OCI-LY1 (cell line): ENCODE measurements around the gene TTC28.

Source experiments
- H2AFZ ChIP-seq: fragments of 200-600 bp; sonication (generic), shearing (Covaris generic); 2 replicates; pipeline ENCODE4 v1.6.0; 2014; ENCODE audit warnings: antibody characterized with exemption, mild to moderate bottlenecking, low read length
- H3F3A ChIP-seq: fragments of 200-600 bp; sonication (generic), shearing (Covaris generic); 2 replicates; pipeline ENCODE4 v1.6.0; 2014; ENCODE audit warnings: mild to moderate bottlenecking, antibody characterized with exemption, low read length, moderate library complexity; ENCODE audit not compliant: insufficient read depth
- H3K27ac ChIP-seq: fragments of 200-600 bp; sonication (generic); 2 replicates; pipeline ENCODE4 v1.5.1; 2014; ENCODE audit warnings: low read length, mixed run types, mild to moderate bottlenecking, low read depth; ENCODE audit not compliant: poor library complexity, severe bottlenecking
- H3K27me3 ChIP-seq: fragments of 200-600 bp; sonication (generic); 2 replicates; pipeline ENCODE4 v1.6.0; 2014; ENCODE audit warnings: antibody characterized with exemption, mild to moderate bottlenecking, low read length, moderate library complexity; ENCODE audit not compliant: insufficient read depth
- H3K36me3 ChIP-seq: fragments of 200-600 bp; sonication (generic); 2 replicates; pipeline ENCODE4 v1.6.1; 2014; ENCODE audit warnings: mild to moderate bottlenecking, antibody characterized with exemption, low read length, moderate library complexity, mixed read lengths; ENCODE audit not compliant: insufficient read depth
- H3K4me1 ChIP-seq: fragments of 200-600 bp; sonication (generic); 2 replicates; pipeline ENCODE4 v1.5.1; 2014; ENCODE audit warnings: mild to moderate bottlenecking, low read length, moderate library complexity; ENCODE audit not compliant: insufficient read depth, severe bottlenecking
- H3K4me2 ChIP-seq: fragments of 200-600 bp; sonication (generic), shearing (Covaris generic); 2 replicates; pipeline ENCODE4 v1.6.1; 2014; ENCODE audit warnings: low read length
- H3K4me3 ChIP-seq: fragments of 200-600 bp; sonication (generic); 2 replicates; pipeline ENCODE4 v1.5.1; 2014; ENCODE audit warnings: low read length, low read depth, mild to moderate bottlenecking, mixed read lengths; ENCODE audit not compliant: poor library complexity, severe bottlenecking
- H3K79me2 ChIP-seq: fragments of 200-600 bp; shearing (Covaris generic); 2 replicates; pipeline ENCODE4 v1.6.1; 2016; ENCODE audit warnings: mixed run types, low read length, mixed read lengths; ENCODE audit not compliant: insufficient read depth
- H3K9ac ChIP-seq: fragments of 200-600 bp; sonication (generic), shearing (Covaris generic); 2 replicates; pipeline ENCODE4 v1.6.1; 2014; ENCODE audit warnings: mild to moderate bottlenecking, low read length, mixed read lengths
- H3K9me2 ChIP-seq: fragments of 200-600 bp; sonication (generic), shearing (Covaris generic); 2 replicates; pipeline ENCODE4 v1.6.1; 2014; ENCODE audit warnings: low read depth, mild to moderate bottlenecking, low read length, mixed read lengths
- H3K9me3 ChIP-seq: fragments of 200-600 bp; shearing (Covaris generic); 2 replicates; pipeline ENCODE4 v1.6.1; 2014; ENCODE audit warnings: low read length, mixed read lengths
- H4K20me1 ChIP-seq: fragments of 200-600 bp; sonication (generic), shearing (Covaris generic); 2 replicates; pipeline ENCODE4 v1.6.0; 2016; ENCODE audit warnings: mild to moderate bottlenecking, low read length; ENCODE audit not compliant: insufficient read depth
- EZH2 ChIP-seq: fragments of 200-600 bp; sonication (generic), shearing (Covaris generic); IDR thresholded peaks from 2 replicates; pipeline ENCODE4 v1.8.0; 2017; ENCODE audit warnings: borderline replicate concordance, mixed run types, mild to moderate bottlenecking, antibody characterized with exemption, low read length, moderate library complexity, mixed read lengths
- TF ChIP-seq, protein P1 (sequence below): fragments of 200-600 bp; sonication (generic), shearing (Covaris generic); IDR thresholded peaks from 2 replicates; pipeline ENCODE4 v1.5.1; 2017; ENCODE audit warnings: mild to moderate bottlenecking, antibody characterized with exemption, low read length, moderate library complexity, mixed read lengths

TTC28 gene

DNA sequence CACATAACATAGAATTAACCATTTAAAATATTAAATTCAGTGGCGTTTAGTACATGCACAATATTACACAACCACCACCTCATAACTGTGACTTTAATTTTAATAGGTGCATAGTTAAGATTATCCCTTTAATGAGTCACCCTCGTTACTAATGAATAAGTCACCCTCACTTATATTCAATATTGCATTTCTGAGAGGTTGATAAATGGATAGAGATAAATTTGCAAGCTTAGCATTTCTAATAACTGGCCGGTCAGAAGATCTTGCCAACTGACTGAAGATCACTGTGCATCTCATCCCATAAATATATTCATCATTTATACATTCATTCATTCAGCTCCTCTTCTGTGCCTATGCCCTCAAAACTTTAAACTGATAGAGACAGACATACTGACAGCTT lies 243.7 kb downstream of the TTC28 start:
- Histone ChIP-seq H3K4me1 (no peaks in the 10 kb centered on the region), H3K27ac (no peak overlapping the region), H3K9me3 (no peaks in the 10 kb centered on the region), H4K20me1 (no peaks in the 10 kb centered on the region), H3K4me2 (no peak overlapping the region), H3K9me2 (no peaks in the 10 kb centered on the region), H2AFZ (no peak overlapping the region), H3F3A (no peaks in the 10 kb centered on the region), H3K9ac (no peak overlapping the region), H3K4me3 (no peak overlapping the region), H3K27me3 (no peaks in the 10 kb centered on the region), H3K36me3 (no peaks in the 10 kb centered on the region), H3K79me2 (no peaks in the 10 kb centered on the region)
- TF ChIP-seq, protein P1, sequence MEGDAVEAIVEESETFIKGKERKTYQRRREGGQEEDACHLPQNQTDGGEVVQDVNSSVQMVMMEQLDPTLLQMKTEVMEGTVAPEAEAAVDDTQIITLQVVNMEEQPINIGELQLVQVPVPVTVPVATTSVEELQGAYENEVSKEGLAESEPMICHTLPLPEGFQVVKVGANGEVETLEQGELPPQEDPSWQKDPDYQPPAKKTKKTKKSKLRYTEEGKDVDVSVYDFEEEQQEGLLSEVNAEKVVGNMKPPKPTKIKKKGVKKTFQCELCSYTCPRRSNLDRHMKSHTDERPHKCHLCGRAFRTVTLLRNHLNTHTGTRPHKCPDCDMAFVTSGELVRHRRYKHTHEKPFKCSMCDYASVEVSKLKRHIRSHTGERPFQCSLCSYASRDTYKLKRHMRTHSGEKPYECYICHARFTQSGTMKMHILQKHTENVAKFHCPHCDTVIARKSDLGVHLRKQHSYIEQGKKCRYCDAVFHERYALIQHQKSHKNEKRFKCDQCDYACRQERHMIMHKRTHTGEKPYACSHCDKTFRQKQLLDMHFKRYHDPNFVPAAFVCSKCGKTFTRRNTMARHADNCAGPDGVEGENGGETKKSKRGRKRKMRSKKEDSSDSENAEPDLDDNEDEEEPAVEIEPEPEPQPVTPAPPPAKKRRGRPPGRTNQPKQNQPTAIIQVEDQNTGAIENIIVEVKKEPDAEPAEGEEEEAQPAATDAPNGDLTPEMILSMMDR: no peak
- TF ChIP-seq EZH2: no peak

DNA sequence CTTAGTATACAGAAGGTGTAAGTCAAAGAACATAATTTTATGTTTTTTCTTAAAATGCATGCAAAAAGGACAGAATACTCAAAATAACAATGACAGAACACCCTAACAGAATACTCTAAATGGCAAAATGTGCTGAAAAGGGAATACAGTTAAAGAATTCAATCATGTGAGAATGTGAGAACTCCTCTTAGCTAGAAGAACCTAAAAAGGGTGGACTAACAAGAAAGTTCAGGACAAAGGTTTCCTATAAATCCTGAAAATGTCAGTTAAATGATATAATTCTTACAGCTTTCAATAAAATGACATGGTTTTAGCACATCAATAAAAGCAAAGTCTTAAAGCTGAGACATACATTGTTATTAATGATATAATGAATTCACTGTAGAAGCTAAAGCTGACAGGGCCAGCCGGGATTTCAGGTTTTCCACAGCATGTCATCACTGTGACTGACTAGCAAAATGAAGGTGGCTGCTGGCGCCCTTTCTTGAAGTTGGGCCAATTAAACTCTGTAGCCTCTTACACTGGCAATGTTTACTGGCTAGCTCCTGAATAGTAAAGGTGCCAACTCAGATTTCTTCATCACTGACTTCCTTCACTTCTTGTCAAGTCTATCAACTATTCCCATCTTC lies 244.4 kb downstream of the TTC28 start:
- Histone ChIP-seq H3K9me3 (no peaks in the 10 kb centered on the region), H3K79me2 (no peaks in the 10 kb centered on the region), H4K20me1 (no peaks in the 10 kb centered on the region), H3K9me2 (no peaks in the 10 kb centered on the region), H3K4me2 (no peak overlapping the region), H3K27ac (no peak overlapping the region), H3F3A (no peaks in the 10 kb centered on the region), H3K36me3 (no peaks in the 10 kb centered on the region), H3K9ac (no peak overlapping the region), H2AFZ (no peak overlapping the region), H3K4me1 (no peaks in the 10 kb centered on the region), H3K27me3 (no peaks in the 10 kb centered on the region), H3K4me3 (no peak overlapping the region)
- TF ChIP-seq, protein P1: no peak
- TF ChIP-seq EZH2: no peak

DNA sequence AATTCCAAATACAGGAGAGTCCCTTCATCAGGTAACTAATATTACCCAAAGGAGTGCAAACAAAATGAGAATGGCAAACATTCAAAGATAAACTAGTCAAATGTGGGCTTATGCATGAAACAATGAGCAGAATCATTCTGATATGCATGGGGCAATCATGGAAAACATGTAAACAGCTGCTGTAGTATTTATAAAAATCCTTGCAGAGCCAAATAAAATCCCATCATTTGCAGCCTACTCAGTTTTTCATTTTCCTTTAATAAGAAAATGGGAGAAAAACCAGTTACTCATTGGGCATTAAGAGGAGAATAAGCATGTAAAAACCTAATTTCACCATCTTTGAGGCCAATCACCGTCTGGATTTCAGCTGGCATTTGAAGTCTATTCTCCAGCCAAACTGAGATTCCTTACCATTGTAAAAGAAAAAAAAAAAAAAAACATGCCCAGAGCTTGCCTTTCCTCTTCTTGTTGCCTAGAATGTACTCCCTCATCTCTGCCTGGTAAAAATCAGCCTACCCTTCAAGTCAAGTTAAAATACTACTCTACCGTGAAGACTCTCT lies 249.1 kb downstream of the TTC28 start:
- Histone ChIP-seq H3K9me3 (no peaks in the 10 kb centered on the region), H4K20me1 (no peaks in the 10 kb centered on the region)

More for the DNA sequence above, 249.1 kb downstream of the TTC28 start:
- H3K4me1 ChIP-seq: no peaks in the 10 kb centered on the region
- no peaks in the 10 kb centered on the region for H3K36me3 ChIP-seq
- H3K27me3 ChIP-seq: no peaks in the 10 kb centered on the region
- H3K9me2 ChIP-seq: no peaks in the 10 kb centered on the region
- H3K79me2 ChIP-seq: no peaks in the 10 kb centered on the region
- H3K4me2 ChIP-seq: no peak overlapping the region
- TF ChIP-seq EZH2: no peak
- TF ChIP-seq, protein P1: no peak
- no peak overlapping the region for H3K27ac ChIP-seq
- H3K9ac ChIP-seq: no peak overlapping the region
- no peak overlapping the region for H2AFZ ChIP-seq
- H3F3A ChIP-seq: no peaks in the 10 kb centered on the region
- no peak overlapping the region for H3K4me3 ChIP-seq
